GM18526 (cell line): ENCODE data around the gene ATP9B.

ENCODE experiments used
- POLR2A ChIP-seq: IDR thresholded peaks from 3 replicates; pipeline ENCODE4 v1.6.1; 2011; ENCODE audit not compliant: insufficient read length; ENCODE audit errors: extremely low read depth

Gene ATP9B

GRCh38 chr18:79068937-79069716, at the start of gene ATP9B:
Gene ATP9B, plus strand, starts transcription at chr18:79069394. Its CDS starts 17 bp downstream, at chr18:79069411.
- peak; percentile 69 for TF ChIP-seq POLR2A

- no peak for TF ChIP-seq POLR2A
These were observed 49.3 kb upstream of the ATP9B start for GRCh38 chr18:79019881-79020280.

GRCh38 chr18:79022603-79023002, 46.6 kb upstream of the ATP9B start:
- TF ChIP-seq POLR2A = no peak

GRCh38 chr18:79026491-79026890, 42.7 kb upstream of the ATP9B start:
- TF ChIP-seq POLR2A = no peak

DNA sequence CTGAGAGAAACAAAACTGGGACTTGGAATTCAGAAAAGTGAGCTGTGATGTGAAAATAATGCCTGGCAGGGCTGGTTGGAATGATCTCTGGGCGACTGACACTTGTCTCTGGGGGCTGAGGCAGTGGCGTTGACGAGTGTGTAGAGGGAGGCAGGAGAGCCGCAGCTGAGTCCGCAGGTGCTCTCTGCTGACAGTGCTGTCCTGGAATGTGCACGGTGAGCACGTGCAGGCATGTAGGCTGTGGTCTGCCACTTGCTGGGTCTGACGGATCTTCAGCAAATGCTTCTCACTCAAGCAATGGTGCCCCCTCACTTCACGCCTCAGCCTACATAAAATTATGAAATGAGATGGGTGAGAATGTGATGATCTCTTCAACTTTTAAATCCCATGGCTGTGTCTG, 38.5 kb upstream of the ATP9B start:
- no peak for TF ChIP-seq POLR2A

- TF ChIP-seq POLR2A = no peak
These were observed 26.9 kb upstream of the ATP9B start for GRCh38 chr18:79042276-79042675.

- no peak for TF ChIP-seq POLR2A
These were observed 25.9 kb upstream of the ATP9B start for GRCh38 chr18:79043288-79043687.

DNA sequence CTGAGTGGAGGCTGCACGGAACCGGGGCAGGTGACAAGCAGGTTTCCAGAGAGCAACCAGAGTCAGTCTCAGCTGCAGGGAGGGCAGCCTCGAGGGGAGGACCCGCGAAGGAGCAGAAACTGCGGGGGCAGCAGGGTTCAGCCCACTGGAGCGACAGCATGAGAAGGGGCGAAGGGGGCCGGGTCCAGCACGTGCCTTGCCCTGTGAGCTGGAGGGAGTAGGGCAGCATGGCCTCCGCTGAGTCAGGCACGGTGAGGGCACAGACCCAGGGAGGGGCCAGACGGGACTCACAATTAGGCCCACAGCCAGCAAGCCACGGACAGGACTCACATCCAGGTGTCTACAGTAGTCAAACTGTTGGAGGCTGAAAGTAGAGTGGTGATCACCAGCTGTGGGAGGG, 22.7 kb upstream of the ATP9B start:
- no peak for TF ChIP-seq POLR2A

- no peak for TF ChIP-seq POLR2A
These were observed 21.5 kb upstream of the ATP9B start for GRCh38 chr18:79047556-79048244.

DNA sequence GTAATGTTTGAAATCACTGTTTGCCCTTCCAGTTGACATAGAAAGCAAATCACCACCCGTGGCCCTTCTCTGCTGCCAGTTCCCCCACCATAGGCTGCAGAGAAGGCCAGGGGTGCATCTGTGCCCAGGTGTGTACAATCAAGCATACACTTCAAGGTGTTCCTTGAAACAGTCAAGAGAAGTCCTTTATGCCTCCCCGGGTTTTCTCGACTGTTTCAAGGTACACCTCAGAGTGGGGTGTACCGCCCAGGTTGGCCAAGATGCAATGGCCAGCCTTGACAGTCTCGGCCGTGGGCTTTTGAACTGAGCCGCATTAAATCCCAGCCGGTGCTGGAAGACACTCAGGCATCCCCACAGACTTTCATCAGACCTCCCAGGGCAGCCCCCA, 21.0 kb upstream of the ATP9B start:
- no peak for TF ChIP-seq POLR2A

GRCh38 chr18:79049506-79049905, 19.7 kb upstream of the ATP9B start:
- no peak for TF ChIP-seq POLR2A

- TF ChIP-seq POLR2A = no peak
These were observed 19.2 kb upstream of the ATP9B start for GRCh38 chr18:79050005-79050404.

- no peak for TF ChIP-seq POLR2A
These were observed 12.3 kb upstream of the ATP9B start for GRCh38 chr18:79056827-79057367.

- TF ChIP-seq POLR2A = no peak
These were observed 11.2 kb upstream of the ATP9B start for GRCh38 chr18:79058007-79058406.

DNA sequence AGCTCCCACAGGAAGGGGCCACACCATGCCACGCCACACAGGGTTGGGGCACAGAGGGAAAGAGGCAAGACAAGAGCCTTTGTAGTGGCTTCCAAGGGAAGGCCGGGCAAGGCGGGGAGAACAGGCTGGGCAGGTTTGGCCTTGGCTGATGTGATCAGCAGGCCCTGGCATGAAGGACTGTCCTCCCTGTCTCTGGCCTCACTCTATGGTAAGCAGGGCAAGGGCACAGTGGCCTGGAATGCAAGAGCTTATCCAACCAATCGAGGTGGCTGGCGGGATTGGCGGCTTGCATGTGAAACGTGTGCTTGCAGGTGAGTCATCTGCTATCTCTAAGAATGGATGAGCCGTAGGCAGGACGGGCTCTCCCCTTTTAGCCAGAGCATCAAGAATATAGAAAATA, 6.4 kb upstream of the ATP9B start:
- TF ChIP-seq POLR2A = no peak

DNA sequence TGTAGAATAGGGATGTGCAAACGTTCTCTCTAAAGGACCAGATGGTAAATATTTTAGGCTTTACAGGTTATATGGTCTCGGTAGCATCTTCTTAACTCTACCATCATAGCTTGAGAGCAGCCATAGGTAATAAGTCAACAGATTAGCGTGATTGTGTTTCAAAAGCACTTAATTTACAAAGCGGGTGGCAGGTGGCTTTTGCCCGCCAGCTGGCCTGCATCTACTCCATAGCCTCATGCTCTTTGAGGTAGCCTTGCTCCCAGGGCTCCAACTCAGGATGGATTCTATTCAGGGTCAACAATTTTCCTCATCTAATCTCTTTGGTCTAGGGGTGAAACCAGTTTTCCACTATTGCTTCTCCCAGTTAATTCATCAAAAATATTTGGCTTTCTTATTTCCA, 5.0 kb upstream of the ATP9B start:
- TF ChIP-seq POLR2A = no peak
